BLaER1 treated with 17β-estradiol and CSF1 and Interleukin-3, amounts not matched to agents 10 nM and 100 nM (cell line): ENCODE data around the gene NR3C1.

Source experiments
- H3K27ac ChIP-seq, 11 experiments: shearing (Covaris generic); formaldehyde crosslinking; 2 replicates each; pipeline ENCODE4 v1.8.1; 2022
- H3K27me3 ChIP-seq, 11 experiments: shearing (Covaris generic); formaldehyde crosslinking; 2 replicates each; pipeline ENCODE4 v1.8.1; 2022
- H3K36me3 ChIP-seq, 11 experiments: shearing (Covaris generic); formaldehyde crosslinking; 2 replicates each; pipeline ENCODE4 v1.8.1; 2022
- H3K4me1 ChIP-seq, 10 experiments: shearing (Covaris generic); formaldehyde crosslinking; 2 replicates each; pipeline ENCODE4 v1.8.1; 2022
- H3K4me2 ChIP-seq, 11 experiments: shearing (Covaris generic); formaldehyde crosslinking; 2 replicates each; pipeline ENCODE4 v1.8.1; 2022
- H3K4me3 ChIP-seq, 10 experiments: shearing (Covaris generic); formaldehyde crosslinking; 2 replicates each; pipeline ENCODE4 v1.8.1; 2022
- H3K9ac ChIP-seq, 11 experiments: shearing (Covaris generic); formaldehyde crosslinking; 2 replicates each; pipeline ENCODE4 v1.8.1; 2022
- H3K9me3 ChIP-seq, 11 experiments: shearing (Covaris generic); formaldehyde crosslinking; replicated peaks in 1 of 11; 2 replicates each; pipeline ENCODE4 v1.8.1; 2022
- H4K20me1 ChIP-seq, 11 experiments: shearing (Covaris generic); formaldehyde crosslinking; 2 replicates each; pipeline ENCODE4 v1.8.1; 2022
- Cebpa-rat ChIP-seq, 11 experiments: shearing (Covaris generic); IDR thresholded peaks; 2 replicates each; pipeline ENCODE4 v1.8.1; 2022

NR3C1 gene

GRCh38 chr5:143349177-143349576, 54.3 kb downstream of the NR3C1 start:
- peaks cover 0 to 21% (median 4%) of the 10 kb centered on the region in 11 experiments; a peak in 7 of 22 replicates for H3K9me3 ChIP-seq
- TF ChIP-seq Cebpa-rat (IDR thresholded peaks at IDR 0.05) = no peak
- H3K36me3 ChIP-seq = peaks cover 12 to 99% (median 78%) of the 10 kb centered on the region in 11 experiments; a peak in 21 of 22 replicates
- H3K9ac ChIP-seq = no peak overlapping the region
- peaks cover under 1 to 76% (median 22%) of the 10 kb centered on the region in 10 experiments; a peak in 16 of 20 replicates for H3K4me1 ChIP-seq
- no peaks in the 10 kb centered on the region for H3K27me3 ChIP-seq
- peak overlapping the region in 3 of 11 experiments; percentile 13 to 34 (median 17); a peak in 2 of 22 replicates for H3K27ac ChIP-seq
- peaks cover 88 to 100% (median 99%) of the 10 kb centered on the region in 11 experiments for H4K20me1 ChIP-seq
- H3K4me3 ChIP-seq = no peak overlapping the region
- peak overlapping the region in 4 of 11 experiments; percentile 15 to 75 (median 56); a peak in 5 of 22 replicates for H3K4me2 ChIP-seq

- H4K20me1 ChIP-seq = peaks cover 86 to 100% (median 97%) of the 10 kb centered on the region in 11 experiments
- TF ChIP-seq Cebpa-rat (IDR thresholded peaks at IDR 0.05) = no peak
- peak overlapping the region in 2 of 11 experiments; percentile 51 to 57; a peak in 4 of 22 replicates for H3K4me2 ChIP-seq
- peaks cover 0 to 70% (median 19%) of the 10 kb centered on the region in 10 experiments; a peak in 13 of 20 replicates for H3K4me1 ChIP-seq
- peaks cover 0 to 8% (median 0%) of the 10 kb centered on the region in 11 experiments; a peak in 1 of 22 replicates for H3K9me3 ChIP-seq
- H3K27me3 ChIP-seq = no peaks in the 10 kb centered on the region
- H3K4me3 ChIP-seq = no peak overlapping the region
- no peak overlapping the region; a peak in 1 of 22 replicates for H3K27ac ChIP-seq
- H3K9ac ChIP-seq = peak overlapping the region in 1 of 11 experiments; percentile 7; a peak in 2 of 22 replicates
- H3K36me3 ChIP-seq = peaks cover 12 to 95% (median 66%) of the 10 kb centered on the region in 11 experiments; a peak in 21 of 22 replicates
These were observed 55.7 kb downstream of the NR3C1 start for GRCh38 chr5:143347698-143348344.

GRCh38 chr5:143347046-143347445, 56.4 kb downstream of the NR3C1 start:
- no peaks in the 10 kb centered on the region for H3K27me3 ChIP-seq
- peak overlapping the region in 2 of 11 experiments; percentile 51 to 57; a peak in 3 of 22 replicates for H3K4me2 ChIP-seq
- no peak overlapping the region for H3K4me3 ChIP-seq
- peak overlapping the region in 1 of 11 experiments; percentile 7; a peak in 1 of 22 replicates for H3K9ac ChIP-seq
- H3K36me3 ChIP-seq = peaks cover 17 to 95% (median 67%) of the 10 kb centered on the region in 11 experiments; a peak in 21 of 22 replicates
- H3K4me1 ChIP-seq = peaks cover 0 to 70% (median 22%) of the 10 kb centered on the region in 10 experiments; a peak in 14 of 20 replicates
- H3K9me3 ChIP-seq = peaks cover 0 to 8% (median 0%) of the 10 kb centered on the region in 11 experiments; a peak in 1 of 22 replicates
- peaks cover 94 to 100% (median 100%) of the 10 kb centered on the region in 11 experiments for H4K20me1 ChIP-seq
- H3K27ac ChIP-seq = peak overlapping the region in 2 of 11 experiments; percentile 6 to 27; a peak in 2 of 22 replicates
- no peak for TF ChIP-seq Cebpa-rat (IDR thresholded peaks at IDR 0.05)

GRCh38 chr5:143345671-143346440, 57.6 kb downstream of the NR3C1 start:
- Histone ChIP-seq H4K20me1 (peaks cover 93 to 100% (median 100%) of the 10 kb centered on the region in 11 experiments), H3K4me3 (no peak overlapping the region), H3K27ac (no peak overlapping the region), H3K4me2 (no peak overlapping the region), H3K36me3 (peaks cover 17 to 93% (median 64%) of the 10 kb centered on the region in 11 experiments; a peak in 21 of 22 replicates), H3K4me1 (peaks cover 0 to 62% (median 20%) of the 10 kb centered on the region in 10 experiments; a peak in 14 of 20 replicates), H3K9me3 (peaks cover 0 to 8% (median 0%) of the 10 kb centered on the region in 11 experiments; a peak in 1 of 22 replicates), H3K27me3 (no peaks in the 10 kb centered on the region), H3K9ac (no peak overlapping the region)
- TF ChIP-seq Cebpa-rat (IDR thresholded peaks at IDR 0.05) = no peak

GRCh38 chr5:143343042-143343441, 60.4 kb downstream of the NR3C1 start:
- Histone ChIP-seq H3K27ac (no peak overlapping the region), H3K4me1 (peaks cover 0 to 34% (median 6%) of the 10 kb centered on the region in 10 experiments; a peak in 11 of 20 replicates), H3K36me3 (peaks cover 23 to 92% (median 65%) of the 10 kb centered on the region in 11 experiments; a peak in 21 of 22 replicates), H3K9me3 (peaks cover 0 to 8% (median 0%) of the 10 kb centered on the region in 11 experiments; a peak in 2 of 22 replicates), H4K20me1 (peaks cover 93 to 100% (median 100%) of the 10 kb centered on the region in 11 experiments), H3K27me3 (no peaks in the 10 kb centered on the region), H3K9ac (no peak overlapping the region), H3K4me2 (0 out of 22 replicates have a peak overlapping the region, but pooled peaks of 2 of the 11 experiments have one; percentile 6 to 14), H3K4me3 (no peak overlapping the region)
- no peak for TF ChIP-seq Cebpa-rat (IDR thresholded peaks at IDR 0.05)

- no peak overlapping the region for H3K9ac ChIP-seq
- H3K27ac ChIP-seq = no peak overlapping the region
- H3K36me3 ChIP-seq = peaks cover 22 to 92% (median 64%) of the 10 kb centered on the region in 11 experiments; a peak in 21 of 22 replicates
- H3K27me3 ChIP-seq = no peaks in the 10 kb centered on the region
- 0 out of 22 replicates have a peak overlapping the region, but pooled peaks of 3 of the 11 experiments have one; percentile 6 to 14 (median 13) for H3K4me2 ChIP-seq
- H3K4me1 ChIP-seq = peaks cover 0 to 30% (median 6%) of the 10 kb centered on the region in 10 experiments; a peak in 11 of 20 replicates
- no peak overlapping the region for H3K4me3 ChIP-seq
- no peak for TF ChIP-seq Cebpa-rat (IDR thresholded peaks at IDR 0.05)
- peaks cover 92 to 100% (median 100%) of the 10 kb centered on the region in 11 experiments for H4K20me1 ChIP-seq
- peaks cover 0 to 8% (median 0%) of the 10 kb centered on the region in 11 experiments; a peak in 2 of 22 replicates for H3K9me3 ChIP-seq
These were observed 60.9 kb downstream of the NR3C1 start for GRCh38 chr5:143342607-143343006.

DNA sequence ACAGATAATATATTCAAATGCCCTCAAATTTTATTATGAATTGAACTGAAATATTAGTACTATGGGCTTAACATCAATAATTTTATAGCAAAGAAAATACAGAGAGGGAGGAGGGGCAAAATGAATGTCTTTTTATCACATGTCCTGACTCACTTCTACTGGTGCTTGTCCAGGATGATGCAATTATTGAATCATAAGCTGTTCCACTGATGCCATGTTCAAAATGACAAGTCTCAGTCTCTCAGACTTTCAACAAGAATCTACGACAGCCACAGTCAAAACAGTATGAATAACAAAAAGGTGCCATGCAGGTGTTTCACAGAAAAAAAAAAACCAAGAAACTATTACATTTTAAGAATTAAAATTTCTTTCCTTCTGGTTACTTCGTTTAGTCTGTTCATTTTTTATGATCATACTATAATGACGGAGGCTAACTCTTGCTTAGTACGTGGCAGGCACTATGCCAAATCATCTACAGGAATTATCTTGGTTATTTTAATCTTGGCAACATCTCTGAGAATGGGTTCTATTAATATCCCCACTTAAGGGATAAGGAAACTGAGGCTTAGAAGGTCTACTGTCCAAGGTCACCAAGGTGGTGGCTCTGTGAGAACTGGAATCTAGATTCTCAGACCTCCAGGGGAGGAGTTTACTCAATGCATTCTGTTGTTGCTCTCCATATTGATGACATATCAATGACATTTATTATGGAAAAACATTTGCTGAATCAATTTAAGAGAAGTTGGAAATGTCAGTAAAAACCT, 61.5 kb downstream of the NR3C1 start:
- Histone ChIP-seq H3K36me3 (peaks cover 22 to 93% (median 65%) of the 10 kb centered on the region in 11 experiments; a peak in 21 of 22 replicates), H3K27ac (no peak overlapping the region), H3K9me3 (peaks cover 0 to 8% (median 0%) of the 10 kb centered on the region in 11 experiments; a peak in 2 of 22 replicates), H3K4me2 (peak overlapping the region in 3 of 11 experiments; percentile 2 to 14 (median 13); a peak in 1 of 22 replicates), H3K9ac (no peak overlapping the region), H3K4me1 (peaks cover 0 to 24% (median 6%) of the 10 kb centered on the region in 10 experiments; a peak in 10 of 20 replicates), H3K4me3 (no peak overlapping the region), H3K27me3 (no peaks in the 10 kb centered on the region), H4K20me1 (peaks cover 87 to 100% (median 98%) of the 10 kb centered on the region in 11 experiments)
- peak in 1 of 11 experiments; percentile 18; a peak in 2 of 22 replicates for TF ChIP-seq Cebpa-rat (IDR thresholded peaks at IDR 0.05)
